Measurements from ENCODE around the gene TSPAN9. TPM values are rescaled to one million over a fixed set of nuclear protein-coding genes. Genes with fewer than 3 reads are reported as not detected.
A peak's percentile ranks its signal among the peaks of the same experiment; 100 is the strongest.

TSPAN9 gene
- total RNA-seq, 1 donor from 2014 or later: 5.0 TPM

DNA sequence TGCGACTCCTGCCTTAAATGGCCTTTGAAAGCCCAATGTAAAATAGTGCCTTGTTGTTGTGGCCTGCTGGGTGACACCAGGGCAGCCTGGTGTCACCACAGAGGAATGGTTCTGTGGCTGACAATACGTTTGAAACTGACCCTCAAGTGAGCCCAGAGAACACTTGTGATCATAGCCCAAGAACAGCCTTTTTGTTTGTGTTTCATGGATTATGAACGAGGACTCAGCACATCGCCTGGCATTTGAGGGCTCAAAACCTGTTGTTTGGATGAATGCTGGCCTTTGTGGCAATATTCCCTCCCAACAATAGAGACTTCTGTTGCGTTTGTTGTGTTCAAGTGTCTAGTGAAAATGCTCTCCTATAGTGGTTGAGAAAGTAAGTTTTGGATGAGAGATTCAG lies 48.5 kb downstream of the TSPAN9 start:
- Histone ChIP-seq H3K27me3 (ENCODE audit: control insufficient read depth, insufficient read depth, low read length) (no peaks in the 10 kb centered on the region), H3K36me3 (ENCODE audit: control insufficient read depth, insufficient read depth, low read length) (no peaks in the 10 kb centered on the region), H3K4me3 (ENCODE audit: low read depth, low read length) (no peak overlapping the region)
- DNase-seq (ENCODE audit: low read depth) (no peak), FAIRE-seq (no peak)
- TF ChIP-seq, protein P1, sequence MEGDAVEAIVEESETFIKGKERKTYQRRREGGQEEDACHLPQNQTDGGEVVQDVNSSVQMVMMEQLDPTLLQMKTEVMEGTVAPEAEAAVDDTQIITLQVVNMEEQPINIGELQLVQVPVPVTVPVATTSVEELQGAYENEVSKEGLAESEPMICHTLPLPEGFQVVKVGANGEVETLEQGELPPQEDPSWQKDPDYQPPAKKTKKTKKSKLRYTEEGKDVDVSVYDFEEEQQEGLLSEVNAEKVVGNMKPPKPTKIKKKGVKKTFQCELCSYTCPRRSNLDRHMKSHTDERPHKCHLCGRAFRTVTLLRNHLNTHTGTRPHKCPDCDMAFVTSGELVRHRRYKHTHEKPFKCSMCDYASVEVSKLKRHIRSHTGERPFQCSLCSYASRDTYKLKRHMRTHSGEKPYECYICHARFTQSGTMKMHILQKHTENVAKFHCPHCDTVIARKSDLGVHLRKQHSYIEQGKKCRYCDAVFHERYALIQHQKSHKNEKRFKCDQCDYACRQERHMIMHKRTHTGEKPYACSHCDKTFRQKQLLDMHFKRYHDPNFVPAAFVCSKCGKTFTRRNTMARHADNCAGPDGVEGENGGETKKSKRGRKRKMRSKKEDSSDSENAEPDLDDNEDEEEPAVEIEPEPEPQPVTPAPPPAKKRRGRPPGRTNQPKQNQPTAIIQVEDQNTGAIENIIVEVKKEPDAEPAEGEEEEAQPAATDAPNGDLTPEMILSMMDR (IDR thresholded peaks at IDR 0.05; ENCODE audit: insufficient read depth, low read length, severe bottlenecking): no peak

DNA sequence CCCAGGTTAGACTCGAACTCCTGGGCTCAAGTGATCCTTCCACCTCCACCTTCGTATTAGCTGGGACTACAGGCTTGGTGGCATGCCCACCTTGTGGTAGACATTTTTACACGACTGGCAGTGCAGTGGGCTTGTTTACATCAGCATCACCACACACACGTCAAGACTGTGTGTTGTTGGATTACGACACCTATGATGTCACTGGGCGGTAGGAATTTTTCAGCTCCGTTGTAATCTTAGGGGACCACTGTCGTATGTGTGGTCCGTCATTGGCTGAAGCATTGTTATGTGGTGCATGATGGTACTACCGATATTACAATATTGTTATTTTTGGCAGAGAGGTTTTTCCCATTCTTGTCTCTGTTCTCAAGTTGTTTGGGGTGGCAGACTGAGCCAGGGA lies 50.7 kb downstream of the TSPAN9 start:
- TF ChIP-seq, protein P1 (IDR thresholded peaks at IDR 0.05; ENCODE audit: insufficient read depth, low read length, severe bottlenecking): no peak
- no peak for DNase-seq (ENCODE audit: low read depth)
- Histone ChIP-seq H3K27me3 (ENCODE audit: control insufficient read depth, insufficient read depth, low read length) (no peaks in the 10 kb centered on the region), H3K4me3 (ENCODE audit: low read depth, low read length) (no peak overlapping the region), H3K36me3 (ENCODE audit: control insufficient read depth, insufficient read depth, low read length) (no peaks in the 10 kb centered on the region)
- FAIRE-seq: no peak

DNA sequence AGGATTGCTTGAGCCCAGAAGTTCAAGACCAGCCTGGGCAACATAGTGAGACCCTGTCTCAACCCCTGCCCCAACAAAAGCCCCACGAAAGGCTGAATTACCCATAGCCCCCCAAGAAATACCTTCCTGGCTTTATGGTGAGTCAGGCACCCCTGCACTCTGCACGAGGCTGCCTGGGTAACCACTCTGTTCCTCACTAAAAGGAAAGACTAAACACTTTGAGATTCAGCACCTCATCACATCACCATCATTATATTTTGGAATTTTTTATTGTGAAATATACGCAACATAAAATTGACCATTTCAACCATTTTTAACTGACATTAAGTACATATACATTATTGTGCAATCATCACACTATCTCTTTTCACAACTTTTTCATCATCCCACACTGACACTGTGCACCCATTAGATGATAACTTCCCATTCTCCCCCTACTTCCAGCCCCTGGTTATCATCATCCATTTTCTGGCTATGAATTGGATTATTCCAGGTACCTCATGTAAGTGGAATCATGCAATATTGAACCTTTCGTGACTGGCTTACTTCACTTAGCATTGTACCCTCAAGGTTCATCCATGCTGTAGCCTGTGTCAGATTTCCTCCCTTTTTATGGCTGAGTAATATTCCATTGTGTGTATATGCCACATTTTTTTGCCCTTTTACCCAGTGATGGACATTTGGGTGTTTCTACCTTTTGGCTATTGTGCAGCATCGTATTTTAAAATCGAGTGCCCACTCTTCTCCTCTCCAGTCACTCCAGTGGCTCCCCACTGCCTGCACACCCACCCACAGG lies 51.5 kb downstream of the TSPAN9 start:
- Histone ChIP-seq H3K4me3 (ENCODE audit: low read depth, low read length) (no peak overlapping the region), H3K27me3 (ENCODE audit: control insufficient read depth, insufficient read depth, low read length) (no peaks in the 10 kb centered on the region), H3K36me3 (ENCODE audit: control insufficient read depth, insufficient read depth, low read length) (no peaks in the 10 kb centered on the region)
- TF ChIP-seq, protein P1 (IDR thresholded peaks at IDR 0.05; ENCODE audit: insufficient read depth, low read length, severe bottlenecking): no peak
- FAIRE-seq (no peak), DNase-seq (ENCODE audit: low read depth) (no peak)

DNA sequence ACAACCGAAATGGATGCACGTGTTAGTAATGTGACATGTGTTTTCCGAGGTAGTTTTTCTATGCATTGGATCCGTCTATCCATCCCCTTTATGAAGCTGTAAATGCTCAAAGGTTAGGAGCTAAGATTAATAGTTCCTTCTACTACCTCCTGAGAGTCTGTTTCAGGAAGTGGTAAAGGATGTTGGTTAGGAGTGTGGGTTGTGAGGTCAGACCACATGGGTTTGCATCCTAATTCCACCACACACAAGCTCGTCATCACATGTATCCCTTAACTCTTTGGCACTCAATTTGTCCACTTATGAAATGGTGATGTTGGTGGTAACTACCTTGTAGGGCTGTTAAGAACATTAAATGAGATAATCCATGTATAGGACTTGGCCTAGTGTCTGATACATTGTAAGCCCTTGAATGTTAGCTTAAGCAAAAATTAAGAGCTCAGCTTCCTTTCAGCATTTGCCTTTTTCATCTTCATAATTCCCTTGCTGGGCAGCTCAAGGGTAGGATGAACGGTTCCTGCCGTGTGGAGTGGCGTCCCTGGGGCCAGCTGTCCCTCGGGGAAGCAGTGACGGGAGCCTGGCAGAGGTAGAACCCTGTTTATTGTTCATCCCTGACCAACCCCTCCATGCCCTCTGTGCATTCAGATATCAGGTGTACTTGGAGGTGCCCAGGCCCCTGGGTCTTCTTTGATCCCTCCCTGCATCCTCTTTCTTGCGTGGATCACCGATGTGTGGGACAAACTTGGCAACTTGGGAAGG lies 52.3 kb downstream of the TSPAN9 start:
- no peak for FAIRE-seq

DNA sequence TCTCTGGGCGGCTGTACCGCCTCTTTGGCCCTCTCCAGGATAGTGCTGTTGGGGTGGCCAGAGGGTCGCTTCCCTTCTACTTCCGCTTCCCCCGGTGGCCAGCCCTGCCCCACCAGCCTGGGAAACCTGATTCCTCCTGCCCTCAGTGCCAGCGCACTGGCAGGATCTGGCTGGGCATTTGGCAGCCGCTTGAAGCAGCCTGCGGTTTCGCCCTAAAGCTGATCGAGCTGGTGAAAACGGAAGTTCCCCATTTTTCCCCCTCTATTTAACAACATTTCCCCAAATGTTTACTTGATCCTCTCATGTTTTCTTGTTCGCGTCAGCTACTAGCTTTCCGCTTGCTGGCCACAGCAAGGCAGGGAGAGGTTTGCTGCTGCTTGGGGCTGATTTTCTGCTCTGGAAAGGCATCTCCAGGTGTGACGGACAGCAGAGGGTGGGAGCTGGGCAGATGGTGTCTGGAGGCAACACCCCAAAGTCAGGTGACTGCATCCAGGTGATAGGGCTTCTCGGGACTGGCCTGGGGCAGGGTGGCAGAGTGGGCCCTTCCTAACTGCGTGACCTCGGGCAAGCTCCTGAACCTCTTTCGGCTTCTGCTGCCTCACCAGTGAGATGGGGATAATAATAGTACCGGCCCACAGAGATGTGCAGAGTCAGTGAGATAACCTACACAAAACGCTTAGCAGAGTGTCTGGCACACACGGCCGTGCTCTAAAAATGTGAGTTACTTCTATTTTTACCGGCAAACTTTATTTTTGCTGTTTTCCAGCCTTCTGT lies 53.1 kb downstream of the TSPAN9 start:
- TF ChIP-seq, protein P1 (IDR thresholded peaks at IDR 0.05; ENCODE audit: insufficient read depth, low read length, severe bottlenecking): no peak
- no peaks in the 10 kb centered on the region for H3K27me3 ChIP-seq (ENCODE audit: control insufficient read depth, insufficient read depth, low read length)
- no peak overlapping the region for H3K4me3 ChIP-seq (ENCODE audit: low read depth, low read length)
- no peaks in the 10 kb centered on the region for H3K36me3 ChIP-seq (ENCODE audit: control insufficient read depth, insufficient read depth, low read length)
- FAIRE-seq (no peak), DNase-seq (ENCODE audit: low read depth) (peak; percentile 26)

More for the DNA sequence above, 52.3 kb downstream of the TSPAN9 start:
- no peaks in the 10 kb centered on the region for H3K27me3 ChIP-seq (ENCODE audit: control insufficient read depth, insufficient read depth, low read length)
- TF ChIP-seq, protein P1 (IDR thresholded peaks at IDR 0.05; ENCODE audit: insufficient read depth, low read length, severe bottlenecking): no peak
- no peak overlapping the region for H3K4me3 ChIP-seq (ENCODE audit: low read depth, low read length)
- no peaks in the 10 kb centered on the region for H3K36me3 ChIP-seq (ENCODE audit: control insufficient read depth, insufficient read depth, low read length)
- peak; percentile 45 for DNase-seq (ENCODE audit: low read depth)
